CD14-positive monocyte (primary cell): ENCODE measurements around the gene C6orf15. TPM values are rescaled to one million over a fixed set of nuclear protein-coding genes. Genes with fewer than 3 reads are reported as not detected.
A peak's percentile ranks its signal among the peaks of the same experiment; 100 is the strongest.

Experiments used
- DNase-seq, 3 donors: peaks; one replicate each; pipeline ENCODE4 v3.0.0-alpha.2; 2011 to 2022
- H2AFZ ChIP-seq: 2 replicates; pipeline ENCODE4 v1.6.0; 2012; ENCODE audit warnings: mild to moderate bottlenecking, low read depth, low read length, inconsistent platforms; ENCODE audit not compliant: insufficient read depth, poor library complexity, severe bottlenecking
- H3K27ac ChIP-seq, 2 donors: 1 replicate in 1 of 2; 2 replicates in 1 of 2; pipeline ENCODE4 v1.5.1; 2012 to 2013; ENCODE audit warnings: low read length in 2 of 2, control low read depth in 1 of 2, inconsistent platforms in 1 of 2, low read depth in 1 of 2, mild to moderate bottlenecking in 1 of 2
- H3K27me3 ChIP-seq, 2 donors: one replicate each; pipeline versions ENCODE4 v1.6.0 to v1.6.1; 2011 to 2013; ENCODE audit warnings: low read length in 2 of 2; ENCODE audit not compliant: control insufficient read depth in 2 of 2, insufficient read depth in 2 of 2
- H3K36me3 ChIP-seq, 2 donors: replicated peaks in 1 of 2; 1 replicate in 1 of 2; 2 replicates in 1 of 2; pipeline versions ENCODE4 v1.5.1 to v1.6.1; 2012 to 2013; ENCODE audit warnings: low read length in 2 of 2, control low read depth in 1 of 2, inconsistent platforms in 1 of 2, mild to moderate bottlenecking in 1 of 2; ENCODE audit not compliant: insufficient read depth in 2 of 2, control insufficient read depth in 1 of 2
- H3K4me1 ChIP-seq, 2 donors: 1 replicate in 1 of 2; 2 replicates in 1 of 2; pipeline versions ENCODE4 v1.5.1 to v1.6.1; 2012 to 2013; ENCODE audit warnings: low read length in 2 of 2, control low read depth in 1 of 2, inconsistent platforms in 1 of 2, mild to moderate bottlenecking in 1 of 2, moderate library complexity in 1 of 2; ENCODE audit not compliant: insufficient read depth in 2 of 2, control insufficient read depth in 1 of 2
- H3K4me2 ChIP-seq: replicated peaks from 2 replicates; pipeline ENCODE3; 2012; ENCODE audit warnings: low read length, moderate library complexity, mild to moderate bottlenecking; ENCODE audit not compliant: poor library complexity, severe bottlenecking; ENCODE audit errors: extremely low read depth
- H3K4me3 ChIP-seq, 3 experiments: fragments of 200-600 bp in 1 of 3; sonication (generic) in 1 of 3; replicated peaks in 1 of 3; 1 replicate in 2 of 3; 2 replicates in 1 of 3; pipeline ENCODE4 v1.5.1; 2011 to 2013; ENCODE audit warnings: low read length in 3 of 3, mild to moderate bottlenecking in 3 of 3, control low read depth in 2 of 3, low read depth in 2 of 3, inconsistent platforms in 1 of 3, moderate library complexity in 1 of 3
- H3K79me2 ChIP-seq: 2 replicates; pipeline ENCODE4 v1.6.0; 2012; ENCODE audit warnings: mild to moderate bottlenecking, control low read depth, inconsistent platforms, low read length, moderate library complexity; ENCODE audit not compliant: insufficient read depth
- H3K9ac ChIP-seq: 2 replicates; pipeline ENCODE4 v1.6.0; 2017; ENCODE audit warnings: low read length, mild to moderate bottlenecking; ENCODE audit not compliant: insufficient read depth, poor library complexity, severe bottlenecking
- H3K9me3 ChIP-seq, 2 donors: replicated peaks in 1 of 2; 1 replicate in 1 of 2; 2 replicates in 1 of 2; pipeline versions ENCODE4 v1.5.1 to v1.6.1; 2012 to 2013; ENCODE audit warnings: low read length in 2 of 2, control low read depth in 1 of 2; ENCODE audit not compliant: control insufficient read depth in 1 of 2, insufficient read depth in 1 of 2
- H4K20me1 ChIP-seq: 2 replicates; pipeline ENCODE4 v1.6.0; 2012; ENCODE audit warnings: mild to moderate bottlenecking, low read length, control low read depth, moderate library complexity; ENCODE audit not compliant: insufficient read depth
- H3K27ac Mint-ChIP-seq, 7 donors: one replicate each; pipeline ENCODE4 v1.8.0; 2020; ENCODE audit warnings: mild to moderate bottlenecking in 7 of 7, mixed read lengths in 7 of 7, moderate library complexity in 6 of 7, inconsistent platforms in 2 of 7
- H3K27me3 Mint-ChIP-seq, 3 donors: one replicate each; pipeline ENCODE4 v1.8.0; 2021 to 2022; ENCODE audit warnings: low read depth in 3 of 3, mild to moderate bottlenecking in 3 of 3, mixed read lengths in 3 of 3, moderate library complexity in 3 of 3, inconsistent platforms in 1 of 3
- H3K36me3 Mint-ChIP-seq, 2 donors: one replicate each; pipeline ENCODE4 v1.8.0; 2020; ENCODE audit warnings: mixed read lengths in 2 of 2, inconsistent platforms in 1 of 2, mild to moderate bottlenecking in 1 of 2
- H3K4me1 Mint-ChIP-seq: one replicate; pipeline ENCODE4 v1.8.0; 2020; ENCODE audit warnings: mild to moderate bottlenecking, mixed read lengths
- H3K4me3 Mint-ChIP-seq, 2 donors: one replicate each; pipeline ENCODE4 v1.8.0; 2020; ENCODE audit warnings: mild to moderate bottlenecking in 2 of 2, mixed read lengths in 2 of 2, moderate library complexity in 1 of 2
- H3K9me3 Mint-ChIP-seq, 7 donors: one replicate each; pipeline ENCODE4 v1.8.0; 2020 to 2022; ENCODE audit warnings: mixed read lengths in 7 of 7, mild to moderate bottlenecking in 6 of 7, moderate library complexity in 6 of 7, inconsistent platforms in 2 of 7
- CTCF ChIP-seq: fragments of 200-600 bp; IDR thresholded peaks from one replicate; pipeline ENCODE4 v1.8.0; 2022; ENCODE audit warnings: antibody characterized with exemption, mild to moderate bottlenecking
- WGBS: methylation state at CpG from one replicate; pipeline ENCODE4 v1.1.5; 2013; ENCODE audit warnings: missing lambda C conversion rate; ENCODE audit not compliant: insufficient coverage; 5-methylcytosine and 5-hydroxymethylcytosine counted together
- intact Hi-C, 2 donors: fragments of 100-400 bp; cut with micrococcal nuclease; formaldehyde crosslinking; loops; one replicate each; pipeline versions ENCODE4 v1.15.0 to v1.15.1; 2023
- polyA plus RNA-seq, 3 donors: library from polyadenylated mRNA; depleted of rRNA in 1 of 3; unstranded in 2 of 3; stranded (reverse) in 1 of 3; fragments of 300-500 nt in 2 of 3; fragments of >200 nt in 1 of 3; fragmentation: Illumina TruSeq in 2 of 3; gene quantifications; 1 replicate in 2 of 3; 2 replicates in 1 of 3; pipeline ENCODE4 v1.2.3, GENCODE V29; 2012 to 2021

The C6orf15 gene
- polyA plus RNA-seq, 3 donors = not detected

DNA sequence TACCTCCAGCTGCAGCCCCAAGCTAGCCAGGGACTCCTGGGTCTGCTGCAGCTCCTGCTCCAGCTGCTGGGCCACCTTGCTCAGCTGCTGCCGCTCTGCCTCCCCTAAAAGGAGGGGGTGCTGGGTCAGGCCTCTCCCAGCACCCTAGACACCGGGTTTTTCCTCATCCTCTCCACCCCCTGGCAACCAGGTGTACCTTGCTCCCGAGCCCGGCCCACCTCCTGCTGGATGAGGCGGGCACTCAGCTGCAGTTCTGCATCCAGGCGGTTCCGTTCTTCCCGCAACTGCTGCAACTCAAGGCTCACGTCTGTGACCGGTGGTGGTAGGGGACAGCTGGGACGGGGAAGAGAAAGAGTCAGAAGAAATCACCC, 32.6 kb upstream of the C6orf15 start:
- DNase-seq = no peak
- Mint-ChIP-seq H3K4me3 (no peak overlapping the region), H3K4me1 (no peaks in the 10 kb centered on the region), H3K27me3 (peaks cover 0 to 3% (median 0%) of the 10 kb centered on the region in 3 donors), H3K9me3 (no peaks in the 10 kb centered on the region), H3K27ac (peak overlapping the region in 3 of 7 donors; percentile 9 to 75 (median 34)), H3K36me3 (peaks cover 25 to 32% of the 10 kb centered on the region in 2 donors)
- no peak overlapping the region for H2AFZ ChIP-seq
- no peak overlapping the region for H3K27ac ChIP-seq
- 100% methylated on average over 2 of the region's 11 CpGs for WGBS
- H3K4me1 ChIP-seq = no peaks in the 10 kb centered on the region
- no peaks in the 10 kb centered on the region for H3K79me2 ChIP-seq
- H3K4me2 ChIP-seq = no peak overlapping the region
- no peaks in the 10 kb centered on the region for H3K9me3 ChIP-seq
- H3K27me3 ChIP-seq = no peaks in the 10 kb centered on the region
- peaks cover 15 to 38% of the 10 kb centered on the region in 2 donors for H3K36me3 ChIP-seq
- no peak overlapping the region for H3K4me3 ChIP-seq
- intact Hi-C loops = no loop called here
- no peak for TF ChIP-seq CTCF
- H4K20me1 ChIP-seq = no peaks in the 10 kb centered on the region
- no peak overlapping the region for H3K9ac ChIP-seq

DNA sequence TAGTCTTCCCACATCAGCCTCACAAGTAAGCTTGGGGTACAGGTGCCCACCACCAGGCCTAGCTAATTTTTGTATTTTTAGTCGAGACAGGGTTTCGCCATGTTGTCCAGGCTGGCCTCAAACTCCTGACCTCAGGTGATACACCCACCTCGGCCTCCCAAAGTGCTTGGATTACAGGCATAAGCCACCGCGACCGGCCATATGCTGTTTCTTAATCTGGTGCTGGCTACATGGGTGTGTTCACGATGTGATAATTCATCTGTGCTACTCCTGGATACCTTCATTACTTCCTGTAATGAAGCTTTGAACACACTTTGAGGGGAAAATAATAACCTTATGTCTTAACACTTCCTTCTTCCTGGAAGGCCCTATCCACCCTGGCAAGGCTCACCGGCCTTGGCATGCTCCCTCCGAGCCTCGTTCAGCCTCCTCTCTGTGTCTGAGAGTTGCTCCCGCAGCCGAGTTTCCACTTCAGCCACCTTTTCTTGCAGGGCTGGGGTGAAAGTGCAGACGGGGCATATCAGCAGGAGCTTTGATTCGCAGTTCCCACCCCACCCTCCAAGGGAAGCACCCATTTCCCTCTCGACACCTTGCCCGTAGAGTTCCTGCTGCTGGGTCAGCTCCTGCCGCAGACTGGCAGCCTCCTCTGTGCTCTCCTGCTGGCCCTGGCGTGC, 32.1 kb upstream of the C6orf15 start:
- TF ChIP-seq CTCF = no peak
- H3K27me3 Mint-ChIP-seq = peaks cover 0 to 4% (median 0%) of the 10 kb centered on the region in 3 donors
- Histone ChIP-seq H3K4me1 (no peaks in the 10 kb centered on the region), H2AFZ (no peak overlapping the region), H3K4me3 (no peak overlapping the region), H3K27ac (no peak overlapping the region), H3K4me2 (no peak overlapping the region), H4K20me1 (no peaks in the 10 kb centered on the region), H3K9me3 (no peaks in the 10 kb centered on the region), H3K9ac (no peak overlapping the region), H3K79me2 (no peaks in the 10 kb centered on the region), H3K36me3 (peaks cover 15 to 32% of the 10 kb centered on the region in 2 donors), H3K27me3 (no peaks in the 10 kb centered on the region)
- intact Hi-C loops = no loop called here
- H3K4me1 Mint-ChIP-seq = no peaks in the 10 kb centered on the region
- H3K9me3 Mint-ChIP-seq = no peaks in the 10 kb centered on the region
- DNase-seq = no peak
- WGBS = 98% methylated on average over 14 of the region's 18 CpGs
- no peak overlapping the region for H3K4me3 Mint-ChIP-seq
- peaks cover 22 to 29% of the 10 kb centered on the region in 2 donors for H3K36me3 Mint-ChIP-seq
- peak overlapping the region in 3 of 7 donors; percentile 9 to 54 (median 34) for H3K27ac Mint-ChIP-seq
